ENCODE measurements around the gene ZNF644. TPM values are rescaled to one million over a fixed set of nuclear protein-coding genes. Genes with fewer than 3 reads are reported as not detected.

Gene ZNF644
- total RNA-seq, 1 donor from 2014 or later: 75.2 TPM

- no peak for DNase-seq (ENCODE audit: extremely low spot score, unreplicated experiment)
- H3K36me3 Mint-ChIP-seq: peaks cover 36% of the 10 kb centered on the region
- no peak overlapping the region for H3K4me3 Mint-ChIP-seq
- H3K27ac Mint-ChIP-seq: no peak overlapping the region
- H3K27me3 Mint-ChIP-seq: no peaks in the 10 kb centered on the region
- no peak for TF ChIP-seq CTCF (conservative IDR thresholded peaks at IDR 0.05)
- peaks cover 8% of the 10 kb centered on the region for H3K4me1 Mint-ChIP-seq (ENCODE audit: unreplicated experiment)
- no peaks in the 10 kb centered on the region for H3K9me3 Mint-ChIP-seq
These were observed 44.3 kb downstream of the ZNF644 start for GRCh38 chr1:90977522-90977921.

GRCh38 chr1:90973897-90974798, 47.7 kb downstream of the ZNF644 start:
- Mint-ChIP-seq H3K4me3 (no peak overlapping the region), H3K27me3 (no peaks in the 10 kb centered on the region), H3K27ac (no peak overlapping the region), H3K4me1 (ENCODE audit: unreplicated experiment) (peaks cover 8% of the 10 kb centered on the region), H3K36me3 (peaks cover 33% of the 10 kb centered on the region), H3K9me3 (no peaks in the 10 kb centered on the region)
- TF ChIP-seq CTCF (conservative IDR thresholded peaks at IDR 0.05): no peak
- DNase-seq (ENCODE audit: extremely low spot score, unreplicated experiment): no peak

- peaks cover 26% of the 10 kb centered on the region for H3K36me3 Mint-ChIP-seq
- no peak overlapping the region for H3K27ac Mint-ChIP-seq
These were observed 51.6 kb downstream of the ZNF644 start for GRCh38 chr1:90970208-90970607.

GRCh38 chr1:90969241-90969640, 52.6 kb downstream of the ZNF644 start:
- no peak overlapping the region for H3K27ac Mint-ChIP-seq
- no peak for TF ChIP-seq CTCF (conservative IDR thresholded peaks at IDR 0.05)
- no peak for DNase-seq (ENCODE audit: extremely low spot score, unreplicated experiment)

More at GRCh38 chr1:90970208-90970607, 51.6 kb downstream of the ZNF644 start:
- no peak for TF ChIP-seq CTCF (conservative IDR thresholded peaks at IDR 0.05)
- Mint-ChIP-seq H3K4me1 (ENCODE audit: unreplicated experiment) (peaks cover 8% of the 10 kb centered on the region), H3K4me3 (no peak overlapping the region), H3K9me3 (no peaks in the 10 kb centered on the region), H3K27me3 (no peaks in the 10 kb centered on the region)
- DNase-seq (ENCODE audit: extremely low spot score, unreplicated experiment): no peak

GRCh38 chr1:90964444-90965035, 57.3 kb downstream of the ZNF644 start:
- no peaks in the 10 kb centered on the region for H3K27me3 Mint-ChIP-seq
- DNase-seq (ENCODE audit: extremely low spot score, unreplicated experiment): no peak
- peaks cover 15% of the 10 kb centered on the region for H3K36me3 Mint-ChIP-seq
- H3K9me3 Mint-ChIP-seq: no peaks in the 10 kb centered on the region
- TF ChIP-seq CTCF (conservative IDR thresholded peaks at IDR 0.05): peak; percentile 70
- no peak overlapping the region for H3K27ac Mint-ChIP-seq
- H3K4me1 Mint-ChIP-seq (ENCODE audit: unreplicated experiment): no peaks in the 10 kb centered on the region
- H3K4me3 Mint-ChIP-seq: no peak overlapping the region

More at GRCh38 chr1:90969241-90969640, 52.6 kb downstream of the ZNF644 start:
- Mint-ChIP-seq H3K4me3 (no peak overlapping the region), H3K4me1 (ENCODE audit: unreplicated experiment) (no peaks in the 10 kb centered on the region), H3K27me3 (no peaks in the 10 kb centered on the region), H3K36me3 (peaks cover 21% of the 10 kb centered on the region), H3K9me3 (no peaks in the 10 kb centered on the region)
